Keratinocyte (primary cell): ENCODE measurements around the gene UNC13A. TPM values are rescaled to one million over a fixed set of nuclear protein-coding genes. Genes with fewer than 3 reads are reported as not detected.
"Not testable (repeated sequence)": the region's sequence is repeated elsewhere in the genome, so short reads cannot be mapped to it uniquely, and the experiment has no call there.

Source experiments
- DNase-seq: peaks from one replicate; pipeline ENCODE4 v3.0.0-alpha.2; 2011; ENCODE audit warnings: low read depth, missing footprints, low spot score
- FAIRE-seq: peaks from 2 replicates; lab custom pipeline; 2011; peaks lifted over from hg19 to GRCh38; lab: Jason Lieb, UNC
- H2AFZ ChIP-seq: 2 replicates; pipeline ENCODE4 v1.6.0; 2012; ENCODE audit warnings: low read length, control low read depth, inconsistent platforms; ENCODE audit not compliant: control insufficient read depth
- H3K27ac ChIP-seq: 2 replicates; pipeline ENCODE4 v1.5.1; 2011; ENCODE audit warnings: low read length; ENCODE audit not compliant: control insufficient read depth, insufficient read depth
- H3K27me3 ChIP-seq: 3 replicates; pipeline ENCODE4 v1.6.0; 2011; ENCODE audit warnings: low read length; ENCODE audit not compliant: control insufficient read depth, insufficient read depth; ENCODE audit errors: extremely low read depth
- H3K36me3 ChIP-seq, 2 experiments: 2 replicates in 1 of 2; 3 replicates in 1 of 2; pipeline ENCODE4 v1.5.1; 2011; ENCODE audit warnings: low read length in 2 of 2, mild to moderate bottlenecking in 1 of 2; ENCODE audit not compliant: control insufficient read depth in 2 of 2, insufficient read depth in 2 of 2; ENCODE audit errors: extremely low read depth in 1 of 2
- H3K4me1 ChIP-seq: 3 replicates; pipeline ENCODE4 v1.5.1; 2011; ENCODE audit warnings: low read length; ENCODE audit not compliant: control insufficient read depth, insufficient read depth; ENCODE audit errors: extremely low read depth
- H3K4me2 ChIP-seq: 3 replicates; pipeline ENCODE4 v1.6.0; 2011; ENCODE audit warnings: low read depth, low read length; ENCODE audit not compliant: control insufficient read depth, insufficient read depth; ENCODE audit errors: extremely low read depth
- H3K4me3 ChIP-seq, 3 experiments: fragments of 200-600 bp in 1 of 3; sonication (generic) in 1 of 3; 2 replicates in 2 of 3; 3 replicates in 1 of 3; pipeline ENCODE4 v1.5.1; 2011 to 2016; ENCODE audit warnings: low read length in 3 of 3, mild to moderate bottlenecking in 3 of 3, control low read depth in 2 of 3, inconsistent platforms in 1 of 3, low read depth in 1 of 3, mixed read lengths in 1 of 3, mixed run types in 1 of 3, moderate library complexity in 1 of 3; ENCODE audit not compliant: control insufficient read depth in 2 of 3, insufficient read depth in 2 of 3; ENCODE audit errors: extremely low read depth in 1 of 3
- H3K79me2 ChIP-seq: 2 replicates; pipeline ENCODE4 v1.6.0; 2012; ENCODE audit warnings: low read length; ENCODE audit not compliant: control insufficient read depth, insufficient read depth
- H3K9ac ChIP-seq: 3 replicates; pipeline ENCODE4 v1.6.0; 2011; ENCODE audit warnings: low read length; ENCODE audit not compliant: control insufficient read depth, insufficient read depth; ENCODE audit errors: extremely low read depth
- H3K9me1 ChIP-seq: 3 replicates; pipeline ENCODE4 v1.6.0; 2011; ENCODE audit warnings: low read length; ENCODE audit not compliant: control insufficient read depth, insufficient read depth; ENCODE audit errors: extremely low read depth
- H3K9me3 ChIP-seq: 2 replicates; pipeline ENCODE4 v1.5.1; 2012; ENCODE audit warnings: low read depth, low read length; ENCODE audit not compliant: control insufficient read depth
- H4K20me1 ChIP-seq: 3 replicates; pipeline ENCODE4 v1.6.0; 2011; ENCODE audit warnings: low read length; ENCODE audit not compliant: control insufficient read depth, insufficient read depth; ENCODE audit errors: extremely low read depth
- EZH2 ChIP-seq: IDR thresholded peaks from one replicate; pipeline ENCODE4 v1.6.1; 2012; ENCODE audit warnings: inconsistent platforms, mild to moderate bottlenecking, low read length, moderate library complexity
- dilution Hi-C: fragments of 300-500 bp; cut with MboI; formaldehyde crosslinking; loops from one replicate; pipeline ENCODE4 v1.7.0; 2020; ENCODE audit warnings: low sequenced_read_pairs; ENCODE audit not compliant: extremely low pct_ligation_motif_present
- polyA plus RNA-seq, 5 experiments: library from polyadenylated mRNA; depleted of rRNA in 3 of 5; stranded (reverse) in 3 of 5; stranded (forward) in 1 of 5; unstranded in 1 of 5; fragments of >200 nt; gene quantifications; 1 replicate in 1 of 5; 2 replicates in 3 of 5; 3 replicates in 1 of 5; pipeline versions ENCODE4 v1.2.1 to v1.2.3, GENCODE V29; 2011 to 2012; ENCODE audit warnings: missing spikeins in 2 of 5, low read depth in 1 of 5, low replicate concordance in 1 of 5
- TF ChIP-seq, protein P1 (sequence below), 3 experiments: IDR thresholded peaks in 1 of 3; conservative IDR thresholded peaks in 1 of 3; optimal IDR thresholded peaks in 1 of 3; 2 replicates in 2 of 3; 3 replicates in 1 of 3; pipeline versions ENCODE3 to v1.5.1; 2011; ENCODE audit warnings: low read length in 3 of 3, mild to moderate bottlenecking in 3 of 3, moderate library complexity in 2 of 3, control low read depth in 1 of 3, inconsistent platforms in 1 of 3; ENCODE audit not compliant: insufficient read depth in 2 of 3; ENCODE audit errors: extremely low read depth in 1 of 3

Gene UNC13A
- polyA plus RNA-seq, 1 donor (not counting 4 experiments of a cell fraction or from before 2014, with no cell fraction given) = under 0.01 TPM

DNA sequence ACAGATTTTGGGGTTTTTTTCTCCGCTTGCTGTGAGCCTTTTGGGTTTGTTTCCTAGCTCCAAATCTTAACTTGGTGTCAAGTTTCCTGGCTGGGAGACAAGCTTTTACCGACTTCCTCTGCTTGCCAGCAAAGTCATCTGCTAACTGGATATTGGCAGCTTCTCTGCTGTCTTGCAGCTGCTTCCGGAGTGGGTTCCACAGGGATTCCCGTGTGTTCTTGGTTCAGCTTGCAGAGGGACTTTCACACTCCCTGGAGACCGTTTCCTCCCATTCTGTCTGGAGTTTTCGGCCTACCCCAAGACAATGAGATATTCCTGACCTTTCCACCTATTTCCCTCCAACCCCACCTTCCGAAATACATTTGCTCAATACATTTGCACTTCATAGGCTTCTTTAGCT lies 134.9 kb downstream of the UNC13A start:
- Histone ChIP-seq H2AFZ (peak overlapping the region; percentile 86), H3K27ac (no peak overlapping the region), H3K9ac (no peak overlapping the region), H4K20me1 (no peaks in the 10 kb centered on the region), H3K4me2 (peak overlapping the region; percentile 66), H3K4me3 (no peak overlapping the region), H3K4me1 (peaks cover 13% of the 10 kb centered on the region), H3K9me1 (no peaks in the 10 kb centered on the region), H3K9me3 (no peaks in the 10 kb centered on the region), H3K27me3 (no peaks in the 10 kb centered on the region), H3K36me3 (no peaks in the 10 kb centered on the region), H3K79me2 (peaks cover 21% of the 10 kb centered on the region)
- dilution Hi-C loops = no loop called here
- DNase-seq = no peak
- TF ChIP-seq, protein P1, sequence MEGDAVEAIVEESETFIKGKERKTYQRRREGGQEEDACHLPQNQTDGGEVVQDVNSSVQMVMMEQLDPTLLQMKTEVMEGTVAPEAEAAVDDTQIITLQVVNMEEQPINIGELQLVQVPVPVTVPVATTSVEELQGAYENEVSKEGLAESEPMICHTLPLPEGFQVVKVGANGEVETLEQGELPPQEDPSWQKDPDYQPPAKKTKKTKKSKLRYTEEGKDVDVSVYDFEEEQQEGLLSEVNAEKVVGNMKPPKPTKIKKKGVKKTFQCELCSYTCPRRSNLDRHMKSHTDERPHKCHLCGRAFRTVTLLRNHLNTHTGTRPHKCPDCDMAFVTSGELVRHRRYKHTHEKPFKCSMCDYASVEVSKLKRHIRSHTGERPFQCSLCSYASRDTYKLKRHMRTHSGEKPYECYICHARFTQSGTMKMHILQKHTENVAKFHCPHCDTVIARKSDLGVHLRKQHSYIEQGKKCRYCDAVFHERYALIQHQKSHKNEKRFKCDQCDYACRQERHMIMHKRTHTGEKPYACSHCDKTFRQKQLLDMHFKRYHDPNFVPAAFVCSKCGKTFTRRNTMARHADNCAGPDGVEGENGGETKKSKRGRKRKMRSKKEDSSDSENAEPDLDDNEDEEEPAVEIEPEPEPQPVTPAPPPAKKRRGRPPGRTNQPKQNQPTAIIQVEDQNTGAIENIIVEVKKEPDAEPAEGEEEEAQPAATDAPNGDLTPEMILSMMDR (optimal IDR thresholded peaks at IDR 0.05 in 1 of 3, IDR thresholded peaks at IDR 0.05 in 1 of 3, conservative IDR thresholded peaks at IDR 0.05 in 1 of 3; ENCODE audit: extremely low read depth in 1 of 3, insufficient read depth in 2 of 3, low read length in 3 of 3) = no peak
- TF ChIP-seq EZH2 = no peak
- FAIRE-seq = peak; percentile 84

DNA sequence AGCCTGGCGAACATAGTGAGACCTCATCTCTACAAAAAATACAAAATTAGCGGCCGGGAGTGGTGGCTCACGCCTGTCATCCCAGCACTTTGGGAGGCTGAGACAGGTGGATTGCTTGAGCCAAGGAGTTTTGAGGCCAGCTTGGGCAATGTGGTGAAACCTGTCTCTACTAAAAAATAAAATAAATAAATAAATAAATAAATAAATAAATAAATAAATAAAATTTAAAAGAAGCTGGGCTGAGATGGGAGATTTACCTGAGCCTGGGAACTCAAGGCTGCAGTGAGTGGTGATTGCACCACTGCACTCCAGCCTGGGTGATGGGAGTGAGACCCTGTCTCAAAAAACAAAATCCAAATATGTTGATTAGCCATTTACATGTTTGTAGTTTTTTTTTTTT lies 135.4 kb downstream of the UNC13A start:
- H2AFZ ChIP-seq, H3K4me3 ChIP-seq, H3K27me3 ChIP-seq, H3K9me3 ChIP-seq, H3K9me1 ChIP-seq, H4K20me1 ChIP-seq, FAIRE-seq, H3K4me2 ChIP-seq, DNase-seq, H3K27ac ChIP-seq, H3K36me3 ChIP-seq, dilution Hi-C loops, H3K9ac ChIP-seq: not testable (repeated sequence)
- Histone ChIP-seq H3K4me1 (peaks cover 13% of the 10 kb centered on the region), H3K79me2 (peaks cover 21% of the 10 kb centered on the region)

Other genes with a start within 250 kb of the UNC13A start
- 0.04 to 0.08 TPM (median 0.06 TPM) in 3 replicates for gene TMEM221, start 239.7 kb downstream of the UNC13A start, polyA plus RNA-seq
- gene NXNL1, start 227.4 kb downstream of the UNC13A start, polyA plus RNA-seq = not detected in 3 replicates
- 8.4 to 12.6 TPM (median 11.7 TPM) in 3 replicates for gene SLC27A1, start 217.8 kb downstream of the UNC13A start, polyA plus RNA-seq
- 30.2 to 71.5 TPM (median 33.8 TPM) in 3 replicates for gene PGLS, start 176.7 kb downstream of the UNC13A start, polyA plus RNA-seq
- 89.4 to 126 TPM (median 90.9 TPM) in 3 replicates for gene COLGALT1, start 132.7 kb downstream of the UNC13A start, polyA plus RNA-seq
- 3.7 to 10.7 TPM (median 4.4 TPM) in 3 replicates for gene MAP1S, start 31.1 kb upstream of the UNC13A start, polyA plus RNA-seq
- gene FCHO1, start 63.1 kb upstream of the UNC13A start, polyA plus RNA-seq = 0.14 to 0.22 TPM (median 0.21 TPM) in 3 replicates
- gene B3GNT3, start 106.8 kb upstream of the UNC13A start, polyA plus RNA-seq = 3.6 to 5.1 TPM (median 4.4 TPM) in 3 replicates
- gene INSL3, start 133.2 kb upstream of the UNC13A start, polyA plus RNA-seq = 0.19 to 0.24 TPM in 2 of 3 replicates, not detected in the other
- gene JAK3, start 159.6 kb upstream of the UNC13A start, polyA plus RNA-seq = 0.37 to 0.59 TPM (median 0.50 TPM) in 3 replicates
- gene RPL18A, start 171.6 kb upstream of the UNC13A start, polyA plus RNA-seq = 1,044 to 1,469 TPM (median 1,312 TPM) in 3 replicates
- gene SLC5A5, start 183.6 kb upstream of the UNC13A start, polyA plus RNA-seq = not detected in 3 replicates
- 56.8 to 87.0 TPM (median 58.7 TPM) in 3 replicates for gene CCDC124, start 244.7 kb upstream of the UNC13A start, polyA plus RNA-seq